ENCODE results near the gene CASK. TPM values are rescaled to one million over a fixed set of nuclear protein-coding genes. Genes with fewer than 3 reads are reported as not detected.

Gene CASK
- total and polyA plus RNA-seq, 9 of the 15 experiments (the other 6 are each of a cell fraction or from before 2014, with no cell fraction given) = 1.3 to 7.4 (median 5.2) TPM

GRCh38 chrX:41956027-41956426 is 32.7 kb upstream of the CASK start (continued):
- TF ChIP-seq ZNF318 (IDR thresholded peaks at IDR 0.05; ENCODE audit: borderline replicate concordance in 1 of 2, low read depth in 1 of 2) = peak in 1 of 2 experiments; percentile 47; a peak in 1 of 4 replicates
- no peak for TF ChIP-seq NR0B1 (IDR thresholded peaks at IDR 0.05; ENCODE audit: partially characterized antibody)
- no peak for TF ChIP-seq XRCC4 (IDR thresholded peaks at IDR 0.05; ENCODE audit: extremely low read depth, insufficient read depth, insufficient read length)
- no peak for TF ChIP-seq PHF8 (IDR thresholded peaks at IDR 0.05; ENCODE audit: borderline replicate concordance, low read length)
- TF ChIP-seq CHD2 (IDR thresholded peaks at IDR 0.05; ENCODE audit: low read depth, low read length) = no peak
- TF ChIP-seq GATA2 (CRISPR knock-in tag; IDR thresholded peaks at IDR 0.05) = peak; percentile 30; the same call in 1 of the 2 replicates
- peak; percentile 38; the same call in 1 of the 2 replicates for TF ChIP-seq ZNF395 (CRISPR knock-in tag; IDR thresholded peaks at IDR 0.05)
- TF ChIP-seq ZZZ3 (IDR thresholded peaks at IDR 0.05) = no peak
- no peak for TF ChIP-seq ZNF354B (CRISPR knock-in tag; IDR thresholded peaks at IDR 0.05)
- TF ChIP-seq JUNB (CRISPR knock-in tag; conservative IDR thresholded peaks at IDR 0.05) = 0 out of 2 replicates have a peak, but pooled peaks have one; percentile 11
- TF ChIP-seq FIP1L1 (IDR thresholded peaks at IDR 0.05; ENCODE audit: low read depth, low read length, poor library complexity, severe bottlenecking) = no peak
- no peak for TF ChIP-seq ZNF174 (CRISPR knock-in tag; IDR thresholded peaks at IDR 0.05)
- peak; percentile 92 for TF ChIP-seq CBFA2T3 (IDR thresholded peaks at IDR 0.05)
- TF ChIP-seq ZNF175 (CRISPR knock-in tag; IDR thresholded peaks at IDR 0.05; ENCODE audit: low read depth) = peak; percentile 69; the same call in 1 of the 2 replicates
- peak; percentile 60 for TF ChIP-seq NFIC (IDR thresholded peaks at IDR 0.05)
- no peak for TF ChIP-seq MIER1 (IDR thresholded peaks at IDR 0.05; ENCODE audit: low read depth)
